ENCODE measurements around the gene ZC3H8. TPM values are rescaled to one million over a fixed set of nuclear protein-coding genes. Genes with fewer than 3 reads are reported as not detected.

ZC3H8 gene
- polyA plus RNA-seq (2013, experiment 1 of 2) = 25.2 TPM
- 24.5 TPM for polyA plus RNA-seq (2013, experiment 2 of 2)

DNA sequence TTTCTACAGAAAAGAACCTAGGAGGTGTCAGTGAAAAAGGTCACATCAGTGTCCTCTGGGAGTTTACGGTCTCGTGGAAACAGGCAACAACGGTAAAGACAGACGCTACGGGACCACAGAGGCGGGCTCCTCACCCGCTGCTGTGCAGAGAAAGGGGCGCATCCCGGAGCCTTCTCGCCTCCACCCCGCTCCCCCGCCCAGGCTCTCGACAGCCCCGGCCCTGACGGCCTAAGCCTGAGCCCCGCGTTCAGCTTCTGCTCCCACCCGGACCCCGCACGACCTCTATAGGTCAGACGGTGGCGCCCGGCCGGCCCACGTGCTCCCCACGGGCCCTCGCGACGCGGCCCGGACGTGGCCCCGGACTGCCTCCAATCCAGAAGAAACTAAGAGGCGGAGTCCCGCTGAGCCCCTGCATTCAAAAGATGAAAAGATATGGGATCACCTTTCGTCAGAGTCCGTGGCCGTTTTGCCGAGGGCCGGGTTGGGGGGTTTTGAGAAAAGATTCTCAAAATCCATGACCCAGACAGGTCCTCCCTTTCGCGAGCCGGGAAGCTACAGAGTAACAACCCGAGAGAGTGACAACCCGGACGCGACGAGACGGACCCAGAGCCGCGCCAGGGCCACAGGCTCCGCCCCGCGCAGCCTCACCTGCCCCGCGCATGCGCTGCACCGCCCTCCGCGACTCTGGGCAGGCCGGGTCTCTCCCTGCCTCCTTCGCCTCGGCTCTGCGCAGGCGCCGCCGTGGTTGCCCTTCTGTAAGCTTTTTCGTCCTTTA lies at the start of gene ZC3H8:
Gene ZC3H8 (minus strand): TSS at position 577 of the 775 bp plus-strand sequence. CDS start 61 bp downstream, at position 516.
- Histone ChIP-seq H4K8ac (ENCODE audit: low read depth, low read length) (no peak within 1 kb of the TSS), H3K27me3 (ENCODE audit: control insufficient read depth in 3 of 3, insufficient read depth in 3 of 3, low read depth in 1 of 3, low read length in 3 of 3) (no peaks in the 10 kb centered on the region), H3K14ac (ENCODE audit: low read length) (no peak within 1 kb of the TSS), H3K23ac (ENCODE audit: low read depth, low read length, poor library complexity) (peak within 1 kb of the TSS; percentile 69), H3K79me1 (ENCODE audit: low read depth, low read length) (no peaks in the 10 kb centered on the region), H2AK5ac (ENCODE audit: low read depth, low read length) (no peak within 1 kb of the TSS), H2BK5ac (ENCODE audit: low read length) (no peak within 1 kb of the TSS), H4K91ac (ENCODE audit: low read depth, low read length, poor library complexity) (no peak within 1 kb of the TSS), H3K9me3 (replicated peaks in 1 of 2; ENCODE audit: control insufficient read depth in 2 of 2, insufficient read depth in 1 of 2, low read depth in 1 of 2, low read length in 2 of 2) (no peaks in the 10 kb centered on the region), H3K4ac (ENCODE audit: low read length) (no peak within 1 kb of the TSS), H2BK120ac (ENCODE audit: low read depth, low read length) (no peak within 1 kb of the TSS), H3K9ac (ENCODE audit: low read depth, low read length, poor library complexity) (peak within 1 kb of the TSS; percentile 88), H3K36me3 (replicated peaks in 1 of 2; ENCODE audit: control insufficient read depth in 2 of 2, insufficient read depth in 2 of 2, low read length in 2 of 2) (peaks cover 0 to 9% of the 10 kb centered on the region in 2 donors), H3K27ac (replicated peaks; ENCODE audit: low read length) (peak within 1 kb of the TSS; percentile 31), H3K4me2 (ENCODE audit: insufficient read depth, low read length, poor library complexity, severe bottlenecking) (peak within 1 kb of the TSS; percentile 91), H3K18ac (ENCODE audit: low read length) (peak within 1 kb of the TSS; percentile 90), H2BK12ac (ENCODE audit: low read length) (no peak within 1 kb of the TSS), H3K4me3 (ENCODE audit: low read length in 2 of 2) (peak within 1 kb of the TSS; percentile 64 to 86), H2BK15ac (ENCODE audit: low read length) (no peak within 1 kb of the TSS), H2AFZ (ENCODE audit: low read length) (peak within 1 kb of the TSS; percentile 98), H3K4me1 (ENCODE audit: control insufficient read depth in 2 of 2, insufficient read depth in 1 of 2, low read depth in 1 of 2, low read length in 2 of 2) (no peaks in the 10 kb centered on the region)
- WGBS, 2 donors (ENCODE audit: extremely low coverage in 2 of 2, insufficient read length in 2 of 2, insufficient replicate concordance in 1 of 2) = no CpG with 5 or more reads among the region's 68 CpGs
- peak; percentile 84 for DNase-seq (ENCODE audit: low spot score)

DNA sequence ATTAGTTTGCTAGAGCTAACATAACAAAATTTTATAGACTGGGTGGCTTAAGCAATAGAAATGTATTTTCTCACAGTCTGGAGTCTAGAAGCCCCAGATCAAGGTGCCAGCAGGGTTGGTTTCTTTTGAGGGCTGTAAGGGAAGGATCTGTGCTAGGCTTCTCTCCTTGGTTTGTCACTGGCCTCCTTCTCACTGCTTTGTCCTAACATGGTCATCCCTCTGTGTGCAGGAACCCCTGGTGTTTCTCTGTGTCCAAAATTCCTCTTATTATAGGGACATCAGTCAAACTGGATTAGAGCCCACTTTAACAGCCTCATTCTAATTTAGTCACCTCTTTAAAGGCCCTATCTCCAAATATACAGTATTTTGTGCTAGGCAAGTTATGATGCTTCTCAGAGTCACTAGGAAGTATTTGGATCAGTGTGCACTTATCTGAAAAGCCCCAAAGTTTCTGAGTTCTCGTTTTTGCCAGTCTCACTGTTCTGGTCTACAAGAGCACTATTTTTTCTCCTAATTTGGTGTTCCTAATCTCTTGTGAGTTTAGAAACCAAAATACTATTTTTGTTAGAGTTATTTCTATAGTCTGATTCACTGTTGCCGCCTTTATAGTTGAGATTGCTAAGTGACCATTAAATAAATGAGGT lies 49.6 kb upstream of the ZC3H8 start:
- H4K91ac ChIP-seq (ENCODE audit: low read depth, low read length, poor library complexity) = no peak overlapping the region
- H3K4me2 ChIP-seq (ENCODE audit: insufficient read depth, low read length, poor library complexity, severe bottlenecking) = no peak overlapping the region
- no peaks in the 10 kb centered on the region for H3K79me1 ChIP-seq (ENCODE audit: low read depth, low read length)
- no peak overlapping the region for H3K4ac ChIP-seq (ENCODE audit: low read length)
- no peak overlapping the region for H3K23ac ChIP-seq (ENCODE audit: low read depth, low read length, poor library complexity)
- no peak overlapping the region for H2BK5ac ChIP-seq (ENCODE audit: low read length)
- no peak overlapping the region for H4K8ac ChIP-seq (ENCODE audit: low read depth, low read length)
- whole genome bisulfite sequencing, 2 donors (ENCODE audit: extremely low coverage in 2 of 2, insufficient read length in 2 of 2, insufficient replicate concordance in 1 of 2) = no CpG with 5 or more reads among the region's 2 CpGs
- H2BK12ac ChIP-seq (ENCODE audit: low read length) = no peak overlapping the region
- H2BK120ac ChIP-seq (ENCODE audit: low read depth, low read length) = no peak overlapping the region
- DNase-seq (ENCODE audit: low spot score) = no peak
- peaks cover 0 to 2% of the 10 kb centered on the region in 2 donors for H3K4me1 ChIP-seq (ENCODE audit: control insufficient read depth in 2 of 2, insufficient read depth in 1 of 2, low read depth in 1 of 2, low read length in 2 of 2)
- no peak overlapping the region for H3K9ac ChIP-seq (ENCODE audit: low read depth, low read length, poor library complexity)
- no peak overlapping the region for H3K27ac ChIP-seq (replicated peaks; ENCODE audit: low read length)
- H2AK5ac ChIP-seq (ENCODE audit: low read depth, low read length) = no peak overlapping the region
- H3K36me3 ChIP-seq (replicated peaks in 1 of 2; ENCODE audit: control insufficient read depth in 2 of 2, insufficient read depth in 2 of 2, low read length in 2 of 2) = peaks cover 0 to 10% of the 10 kb centered on the region in 2 donors
- H3K4me3 ChIP-seq (ENCODE audit: low read length in 2 of 2) = no peak overlapping the region
- no peak overlapping the region for H2AFZ ChIP-seq (ENCODE audit: low read length)
- H3K18ac ChIP-seq (ENCODE audit: low read length) = no peak overlapping the region
- peaks cover 0 to 6% of the 10 kb centered on the region in 2 donors for H3K9me3 ChIP-seq (replicated peaks in 1 of 2; ENCODE audit: control insufficient read depth in 2 of 2, insufficient read depth in 1 of 2, low read depth in 1 of 2, low read length in 2 of 2)
- no peaks in the 10 kb centered on the region for H3K27me3 ChIP-seq (ENCODE audit: control insufficient read depth in 3 of 3, insufficient read depth in 3 of 3, low read depth in 1 of 3, low read length in 3 of 3)
- no peak overlapping the region for H3K14ac ChIP-seq (ENCODE audit: low read length)
- no peak overlapping the region for H2BK15ac ChIP-seq (ENCODE audit: low read length)

DNA sequence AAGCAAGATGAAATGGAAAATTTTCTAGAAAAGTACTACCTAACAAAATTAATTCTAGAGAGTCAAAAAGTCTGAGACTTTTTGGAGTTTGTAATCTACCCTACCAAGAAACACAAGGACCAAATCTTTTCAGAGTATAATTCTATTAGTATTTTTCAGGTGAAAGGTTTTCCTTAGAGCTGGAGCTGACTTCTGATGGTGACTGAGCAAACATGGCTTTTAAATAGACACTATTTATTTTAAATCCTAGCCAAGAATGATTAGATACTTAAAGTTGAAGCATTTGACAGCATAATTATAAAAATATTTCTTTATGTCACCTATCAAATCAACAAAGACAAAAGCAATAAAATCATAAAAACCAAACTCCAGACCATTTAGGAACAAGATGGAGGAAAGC lies 47.1 kb upstream of the ZC3H8 start:
- no peaks in the 10 kb centered on the region for H3K27me3 ChIP-seq (ENCODE audit: control insufficient read depth in 3 of 3, insufficient read depth in 3 of 3, low read depth in 1 of 3, low read length in 3 of 3)
- H2AFZ ChIP-seq (ENCODE audit: low read length) = no peak overlapping the region
- H3K79me1 ChIP-seq (ENCODE audit: low read depth, low read length) = no peaks in the 10 kb centered on the region
- no peak overlapping the region for H3K14ac ChIP-seq (ENCODE audit: low read length)
- peaks cover 0 to 6% of the 10 kb centered on the region in 2 donors for H3K9me3 ChIP-seq (replicated peaks in 1 of 2; ENCODE audit: control insufficient read depth in 2 of 2, insufficient read depth in 1 of 2, low read depth in 1 of 2, low read length in 2 of 2)
- H2BK120ac ChIP-seq (ENCODE audit: low read depth, low read length) = no peak overlapping the region
- peaks cover 0 to 10% of the 10 kb centered on the region in 2 donors for H3K36me3 ChIP-seq (replicated peaks in 1 of 2; ENCODE audit: control insufficient read depth in 2 of 2, insufficient read depth in 2 of 2, low read length in 2 of 2)
- no peak overlapping the region for H3K4me2 ChIP-seq (ENCODE audit: insufficient read depth, low read length, poor library complexity, severe bottlenecking)
- H3K9ac ChIP-seq (ENCODE audit: low read depth, low read length, poor library complexity) = no peak overlapping the region
- H2AK5ac ChIP-seq (ENCODE audit: low read depth, low read length) = no peak overlapping the region
- H4K91ac ChIP-seq (ENCODE audit: low read depth, low read length, poor library complexity) = no peak overlapping the region
- no peak overlapping the region for H2BK5ac ChIP-seq (ENCODE audit: low read length)
- H2BK15ac ChIP-seq (ENCODE audit: low read length) = no peak overlapping the region
- DNase-seq (ENCODE audit: low spot score) = no peak
- H3K4ac ChIP-seq (ENCODE audit: low read length) = no peak overlapping the region
- no peak overlapping the region for H3K23ac ChIP-seq (ENCODE audit: low read depth, low read length, poor library complexity)
- no peak overlapping the region for H2BK12ac ChIP-seq (ENCODE audit: low read length)
- H3K18ac ChIP-seq (ENCODE audit: low read length) = no peak overlapping the region
- H4K8ac ChIP-seq (ENCODE audit: low read depth, low read length) = no peak overlapping the region
- no peak overlapping the region for H3K27ac ChIP-seq (replicated peaks; ENCODE audit: low read length)
- no peak overlapping the region for H3K4me3 ChIP-seq (ENCODE audit: low read length in 2 of 2)
- peaks cover 0 to 2% of the 10 kb centered on the region in 2 donors for H3K4me1 ChIP-seq (ENCODE audit: control insufficient read depth in 2 of 2, insufficient read depth in 1 of 2, low read depth in 1 of 2, low read length in 2 of 2)

DNA sequence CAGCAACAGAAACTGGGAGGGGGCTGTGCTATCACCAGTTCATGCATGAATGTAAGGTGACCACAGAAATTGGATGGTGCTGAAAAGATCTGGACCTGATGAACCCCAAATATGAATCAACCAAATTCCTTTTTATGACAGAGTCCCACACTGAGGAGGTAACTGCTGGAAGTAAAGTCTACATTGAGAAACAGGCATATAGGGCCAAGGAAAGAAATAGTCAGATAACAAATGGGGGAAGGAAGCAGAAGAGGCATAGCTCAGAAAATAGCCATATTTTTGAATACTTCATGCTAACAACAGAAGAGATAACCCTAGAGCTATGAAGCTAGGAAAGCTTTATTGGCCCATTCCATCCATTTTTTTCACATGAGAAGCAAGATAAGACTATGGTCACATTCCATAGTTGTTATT lies 46.3 kb upstream of the ZC3H8 start:
- H3K23ac ChIP-seq (ENCODE audit: low read depth, low read length, poor library complexity) = no peak overlapping the region
- peaks cover 0 to 10% of the 10 kb centered on the region in 2 donors for H3K36me3 ChIP-seq (replicated peaks in 1 of 2; ENCODE audit: control insufficient read depth in 2 of 2, insufficient read depth in 2 of 2, low read length in 2 of 2)
- H3K27ac ChIP-seq (replicated peaks; ENCODE audit: low read length) = no peak overlapping the region
- no peaks in the 10 kb centered on the region for H3K27me3 ChIP-seq (ENCODE audit: control insufficient read depth in 3 of 3, insufficient read depth in 3 of 3, low read depth in 1 of 3, low read length in 3 of 3)
- H2BK12ac ChIP-seq (ENCODE audit: low read length) = no peak overlapping the region
- no peak overlapping the region for H3K4me2 ChIP-seq (ENCODE audit: insufficient read depth, low read length, poor library complexity, severe bottlenecking)
- no peak overlapping the region for H3K18ac ChIP-seq (ENCODE audit: low read length)
- no peak overlapping the region for H3K14ac ChIP-seq (ENCODE audit: low read length)
- no peak overlapping the region for H2AFZ ChIP-seq (ENCODE audit: low read length)
- no peak overlapping the region for H3K4me3 ChIP-seq (ENCODE audit: low read length in 2 of 2)
- H3K4ac ChIP-seq (ENCODE audit: low read length) = no peak overlapping the region
- DNase-seq (ENCODE audit: low spot score) = no peak
- no peak overlapping the region for H2AK5ac ChIP-seq (ENCODE audit: low read depth, low read length)
- no peak overlapping the region for H2BK5ac ChIP-seq (ENCODE audit: low read length)
- H3K9ac ChIP-seq (ENCODE audit: low read depth, low read length, poor library complexity) = no peak overlapping the region
- H4K91ac ChIP-seq (ENCODE audit: low read depth, low read length, poor library complexity) = no peak overlapping the region
- peaks cover 0 to 6% of the 10 kb centered on the region in 2 donors for H3K9me3 ChIP-seq (replicated peaks in 1 of 2; ENCODE audit: control insufficient read depth in 2 of 2, insufficient read depth in 1 of 2, low read depth in 1 of 2, low read length in 2 of 2)
- no peaks in the 10 kb centered on the region for H3K79me1 ChIP-seq (ENCODE audit: low read depth, low read length)
- no peak overlapping the region for H2BK120ac ChIP-seq (ENCODE audit: low read depth, low read length)
- H4K8ac ChIP-seq (ENCODE audit: low read depth, low read length) = no peak overlapping the region
- H3K4me1 ChIP-seq (ENCODE audit: control insufficient read depth in 2 of 2, insufficient read depth in 1 of 2, low read depth in 1 of 2, low read length in 2 of 2) = peaks cover 0 to 2% of the 10 kb centered on the region in 2 donors
- H2BK15ac ChIP-seq (ENCODE audit: low read length) = no peak overlapping the region

Measured in neuronal stem cell (in vitro differentiated cells).